GM12878 (cell line): ENCODE data around the gene NKX1-1. TPM values are rescaled to one million over a fixed set of nuclear protein-coding genes. Genes with fewer than 3 reads are reported as not detected.

ENCODE experiments used
- ATAC-seq: fragments of 200-7000 bp; cut with Tn5 transposase; 3 replicates; pipeline ENCODE4 v1.9.1; 2020; ENCODE audit warnings: mild to moderate bottlenecking, moderate library complexity
- BruUV-seq: library from RNA; stranded (reverse); fragments of 400-500 nt; replicated peaks from 2 replicates; lab custom pipeline; 2021; lab: Mats Ljungman, UMichigan
- CTCF ChIA-PET: fragments of 300-600 bp; sonication (Branson Sonifier 250); formaldehyde crosslinking; extraction: SDS; loops from one replicate; lab custom pipeline; 2021; ENCODE audit warnings: inconsistent platforms; lab: Yijun Ruan, JAX
- POLR2A ChIA-PET: fragments of 350-600 bp; formaldehyde crosslinking; extraction: SDS; loops from one replicate; lab custom pipeline; 2021; ENCODE audit warnings: inconsistent platforms; lab: Charles Lee
- RAD21 ChIA-PET: fragments of 300-600 bp; sonication (Branson Sonifier 250); formaldehyde crosslinking; loops from one replicate; lab custom pipeline; 2023; ENCODE audit warnings: antibody characterized with exemption; ENCODE audit not compliant: unreplicated experiment; lab: Charles Lee
- SMC1A ChIA-PET: fragments of 300-600 bp; sonication (Branson Sonifier 250); formaldehyde crosslinking; loops from one replicate; lab custom pipeline; 2023; ENCODE audit not compliant: unreplicated experiment, uncharacterized antibody; lab: Charles Lee
- DNase-seq: peaks from one replicate; pipeline ENCODE4 v3.0.0-alpha.2; 2011; ENCODE audit warnings: low read depth, low spot score
- FAIRE-seq: peaks from 3 replicates; lab custom pipeline; 2011; peaks lifted over from hg19 to GRCh38; lab: Jason Lieb, UNC
- H2AFZ ChIP-seq: 2 replicates; pipeline ENCODE4 v1.6.0; 2011; ENCODE audit warnings: low read depth, low read length, control low read depth; ENCODE audit not compliant: control insufficient read depth
- H3K27ac ChIP-seq: 2 replicates; pipeline ENCODE4 v1.5.1; 2011; ENCODE audit warnings: control low read depth; ENCODE audit not compliant: control insufficient read depth, insufficient read depth
- H3K27me3 ChIP-seq, 2 experiments: replicated peaks in 1 of 2; 2 replicates each; pipeline versions ENCODE4 v1.6.0 to v1.6.1; 2011; ENCODE audit warnings: low read length in 1 of 2; ENCODE audit not compliant: control insufficient read depth in 2 of 2, insufficient read depth in 2 of 2
- H3K36me3 ChIP-seq, 2 experiments: 2 replicates each; pipeline ENCODE4 v1.5.1; 2011; ENCODE audit warnings: low read length in 1 of 2; ENCODE audit not compliant: control insufficient read depth in 2 of 2, insufficient read depth in 2 of 2
- H3K4me1 ChIP-seq: 2 replicates; pipeline ENCODE4 v1.6.1; 2011; ENCODE audit warnings: mild to moderate bottlenecking, low read length, moderate library complexity, mixed read lengths; ENCODE audit not compliant: control insufficient read depth, insufficient read depth
- H3K4me2 ChIP-seq: 2 replicates; pipeline ENCODE4 v1.6.0; 2011; ENCODE audit warnings: control low read depth; ENCODE audit not compliant: control insufficient read depth, insufficient read depth
- H3K4me3 ChIP-seq: fragments of 200-600 bp; sonication (generic); 2 replicates; pipeline ENCODE4 v1.5.1; 2016
- H3K79me2 ChIP-seq: 2 replicates; pipeline ENCODE4 v1.6.0; 2011; ENCODE audit warnings: low read length; ENCODE audit not compliant: control insufficient read depth, insufficient read depth
- H3K9ac ChIP-seq: 2 replicates; pipeline ENCODE4 v1.8.0; 2011; ENCODE audit warnings: low read length, control low read depth, mixed read lengths; ENCODE audit not compliant: control insufficient read depth, insufficient read depth
- H3K9me3 ChIP-seq: replicated peaks from 3 replicates; pipeline ENCODE4 v1.5.1; 2011; ENCODE audit warnings: mild to moderate bottlenecking, low read length; ENCODE audit not compliant: control insufficient read depth, insufficient read depth
- H4K20me1 ChIP-seq: 2 replicates; pipeline ENCODE4 v1.6.0; 2011; ENCODE audit not compliant: control insufficient read depth, insufficient read depth
- CBX5 ChIP-seq: sonication (generic); IDR thresholded peaks from 2 replicates; pipeline ENCODE4 v1.6.1; 2016; ENCODE audit warnings: low read depth, moderate library complexity, mild to moderate bottlenecking, inconsistent platforms
- EZH2 ChIP-seq: IDR thresholded peaks from 2 replicates; pipeline ENCODE4 v1.6.1; 2012; ENCODE audit warnings: low read depth, mild to moderate bottlenecking, control low read depth, inconsistent platforms, low read length, borderline replicate concordance; ENCODE audit not compliant: control insufficient read depth
- IRF4 ChIP-seq: IDR thresholded peaks from 2 replicates; pipeline ENCODE4 v1.6.1; 2011; ENCODE audit warnings: low read depth, low read length
- KDM1A ChIP-seq: fragments of 200-600 bp; sonication (generic); IDR thresholded peaks from 2 replicates; pipeline ENCODE4 v1.6.1; 2016; ENCODE audit warnings: borderline replicate concordance
- NBN ChIP-seq: fragments of 450-650 bp; IDR thresholded peaks from 2 replicates; pipeline ENCODE4 v1.6.1; 2016
- NFXL1 ChIP-seq: fragments of 450-650 bp; IDR thresholded peaks from 2 replicates; pipeline ENCODE4 v1.6.1; 2017; ENCODE audit warnings: antibody characterized with exemption, mild to moderate bottlenecking, borderline replicate concordance
- NFYA ChIP-seq: IDR thresholded peaks from 2 replicates; pipeline ENCODE4 v1.6.1; 2011; ENCODE audit warnings: low read depth, mild to moderate bottlenecking, low read length, improper control_type of control experiment, borderline replicate concordance
- NR2C1 ChIP-seq: fragments of 450-650 bp; IDR thresholded peaks from 2 replicates; pipeline ENCODE4 v1.6.1; 2017; ENCODE audit warnings: antibody characterized with exemption, mild to moderate bottlenecking, moderate library complexity
- PAX5 ChIP-seq: IDR thresholded peaks from 2 replicates; pipeline ENCODE4 v1.6.1; 2011; ENCODE audit warnings: low read depth, low read length, borderline replicate concordance
- SREBF1 ChIP-seq: IDR thresholded peaks from 2 replicates; pipeline ENCODE4 v1.6.1; 2012; ENCODE audit warnings: mild to moderate bottlenecking, low read length
- SREBF2 ChIP-seq: IDR thresholded peaks from 2 replicates; pipeline ENCODE4 v1.6.1; 2012; ENCODE audit warnings: mild to moderate bottlenecking, low read length
- SRF ChIP-seq, 2 experiments: IDR thresholded peaks; 2 replicates each; pipeline ENCODE4 v1.6.1; 2011; ENCODE audit warnings: low read depth in 2 of 2, low read length in 2 of 2, mild to moderate bottlenecking in 1 of 2, moderate library complexity in 1 of 2
- YBX1 ChIP-seq: fragments of 450-650 bp; IDR thresholded peaks from 2 replicates; pipeline ENCODE4 v1.6.1; 2016; ENCODE audit warnings: antibody characterized with exemption
- ZZZ3 ChIP-seq: IDR thresholded peaks from 2 replicates; pipeline ENCODE4 v1.6.1; 2011; ENCODE audit warnings: low read depth; ENCODE audit not compliant: control insufficient read depth, insufficient read length
- WGBS: methylation state at CpG from one replicate; pipeline ENCODE4 v1.1.6; 2016; ENCODE audit warnings: low lambda C conversion rate; ENCODE audit not compliant: insufficient replicate concordance, insufficient coverage; ENCODE audit errors: missing lambda C conversion rate; 5-methylcytosine and 5-hydroxymethylcytosine counted together
- in situ Hi-C: fragments of 300-500 bp; cut with MboI; formaldehyde crosslinking; loops from 9 replicates; pipeline ENCODE4 v1.14.3; 2018; ENCODE audit warnings: mixed read lengths
- intact Hi-C: fragments of 100-400 bp; cut with micrococcal nuclease; formaldehyde crosslinking; loops from one replicate; pipeline ENCODE4 v1.14.2; 2022; ENCODE audit not compliant: unreplicated experiment
- polyA plus RNA-seq, 11 experiments: library from polyadenylated mRNA; depleted of rRNA in 4 of 11; unstranded in 6 of 11; stranded (reverse) in 5 of 11; fragments of >200 nt; fragmentation: Nextera tagmentation in 4 of 11; fragmentation: Illumina TruSeq in 1 of 11; extraction: Ambion mirVana in 4 of 11; extraction: Trizol in 1 of 11; gene quantifications; 1 replicate in 1 of 11; 2 replicates in 10 of 11; pipeline versions ENCODE4 v1.2.1 to v1.2.3, GENCODE V29; 2011 to 2016; ENCODE audit warnings: inconsistent platforms in 2 of 11, missing spikeins in 2 of 11, low read depth in 1 of 11
- total RNA-seq, 4 experiments: library from RNA; depleted of rRNA in 3 of 4; stranded (reverse); fragments of >200 nt in 3 of 4; fragmentation: Illumina TruSeq in 1 of 4; extraction: Trizol in 1 of 4; gene quantifications; 2 replicates each; pipeline versions ENCODE4 v1.2.1 to v1.2.3, GENCODE V29; 2013 to 2021
- TF ChIP-seq, protein P1 (sequence below): fragments of 450-650 bp; IDR thresholded peaks from 2 replicates; pipeline ENCODE4 v1.6.1; 2017; ENCODE audit warnings: mild to moderate bottlenecking, low read depth, inconsistent platforms; ENCODE audit not compliant: poor library complexity, severe bottlenecking
- TF ChIP-seq, protein P2 (sequence below): fragments of 450-650 bp; IDR thresholded peaks from 2 replicates; pipeline ENCODE4 v1.6.1; 2016; ENCODE audit warnings: mild to moderate bottlenecking

Gene NKX1-1
- total and polyA plus RNA-seq, 10 of the 15 experiments (the other 5 are each of a cell fraction or from before 2014, with no cell fraction given) = not detected

- ChIA-PET RAD21 (no interaction called here), POLR2A (interaction anchor here (0.7 kb wide), 1 partner anchor 331 kb away, joined by 4 read pairs; no protein-coding TSS in a partner anchor), SMC1A (no interaction called here), CTCF (no interaction called here)
- ATAC-seq (no peak), FAIRE-seq (no peak), DNase-seq (no peak)
- intact Hi-C loops (loop anchor here (5.0 kb wide), 1 partner anchor 335 kb away; no protein-coding TSS in a partner anchor), in situ Hi-C loops (no loop called here)
- H3K9me3 ChIP-seq = no peaks in the 10 kb centered on the region
- no peak overlapping the region for H3K9ac ChIP-seq
- no peak overlapping the region for H3K27ac ChIP-seq
- H3K4me2 ChIP-seq = no peak overlapping the region
- no peaks in the 10 kb centered on the region for H3K79me2 ChIP-seq
- no TSS peak for BruUV-seq
- H3K4me3 ChIP-seq = no peak overlapping the region
- no peaks in the 10 kb centered on the region for H4K20me1 ChIP-seq
- no peaks in the 10 kb centered on the region for H3K4me1 ChIP-seq
- H3K27me3 ChIP-seq = no peaks in the 10 kb centered on the region
- TF ChIP-seq, protein P1, sequence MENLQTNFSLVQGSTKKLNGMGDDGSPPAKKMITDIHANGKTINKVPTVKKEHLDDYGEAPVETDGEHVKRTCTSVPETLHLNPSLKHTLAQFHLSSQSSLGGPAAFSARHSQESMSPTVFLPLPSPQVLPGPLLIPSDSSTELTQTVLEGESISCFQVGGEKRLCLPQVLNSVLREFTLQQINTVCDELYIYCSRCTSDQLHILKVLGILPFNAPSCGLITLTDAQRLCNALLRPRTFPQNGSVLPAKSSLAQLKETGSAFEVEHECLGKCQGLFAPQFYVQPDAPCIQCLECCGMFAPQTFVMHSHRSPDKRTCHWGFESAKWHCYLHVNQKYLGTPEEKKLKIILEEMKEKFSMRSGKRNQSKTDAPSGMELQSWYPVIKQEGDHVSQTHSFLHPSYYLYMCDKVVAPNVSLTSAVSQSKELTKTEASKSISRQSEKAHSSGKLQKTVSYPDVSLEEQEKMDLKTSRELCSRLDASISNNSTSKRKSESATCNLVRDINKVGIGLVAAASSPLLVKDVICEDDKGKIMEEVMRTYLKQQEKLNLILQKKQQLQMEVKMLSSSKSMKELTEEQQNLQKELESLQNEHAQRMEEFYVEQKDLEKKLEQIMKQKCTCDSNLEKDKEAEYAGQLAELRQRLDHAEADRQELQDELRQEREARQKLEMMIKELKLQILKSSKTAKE = no peak
- no peaks in the 10 kb centered on the region; a peak in 2 of 4 replicates for H3K36me3 ChIP-seq
- WGBS = 92% methylated on average over 10 of the region's 10 CpGs
- no peak overlapping the region for H2AFZ ChIP-seq
Measured at GRCh38 chr4:1362046-1362445, 44.2 kb downstream of the NKX1-1 start.

GRCh38 chr4:1361431-1361830, 44.8 kb downstream of the NKX1-1 start:
- H3K4me3 ChIP-seq = no peak overlapping the region
- ChIA-PET POLR2A (interaction anchor here (0.7 kb wide), 1 partner anchor 331 kb away, joined by 4 read pairs; no protein-coding TSS in a partner anchor), SMC1A (no interaction called here), RAD21 (no interaction called here), CTCF (no interaction called here)
- H3K9me3 ChIP-seq = no peaks in the 10 kb centered on the region
- intact Hi-C loops = loop anchor here (5.0 kb wide), 1 partner anchor 334 kb away; no protein-coding TSS in a partner anchor
- in situ Hi-C loops = no loop called here
- H3K4me2 ChIP-seq = no peak overlapping the region
- H3K27me3 ChIP-seq = no peaks in the 10 kb centered on the region
- WGBS = 85% methylated on average over 18 of the region's 18 CpGs
- no peaks in the 10 kb centered on the region; a peak in 2 of 4 replicates for H3K36me3 ChIP-seq
- no peaks in the 10 kb centered on the region for H4K20me1 ChIP-seq
- DNase-seq = no peak
- BruUV-seq = no TSS peak
- FAIRE-seq = no peak
- no peaks in the 10 kb centered on the region for H3K4me1 ChIP-seq
- ATAC-seq = no peak
- no peak overlapping the region for H3K27ac ChIP-seq
- H3K9ac ChIP-seq = no peak overlapping the region
- no peak overlapping the region for H2AFZ ChIP-seq
- H3K79me2 ChIP-seq = no peaks in the 10 kb centered on the region
- no peak for TF ChIP-seq NR2C1
- TF ChIP-seq YBX1 = no peak
- TF ChIP-seq PAX5 = no peak
- no peak for TF ChIP-seq IRF4
- no peak for TF ChIP-seq KDM1A
- no peak for TF ChIP-seq SRF (IDR thresholded peaks at IDR 0.05; ENCODE audit: low read depth in 2 of 2, low read length in 2 of 2)
- TF ChIP-seq NFXL1 = no peak
- TF ChIP-seq NFYA = no peak
- TF ChIP-seq, protein P2, sequence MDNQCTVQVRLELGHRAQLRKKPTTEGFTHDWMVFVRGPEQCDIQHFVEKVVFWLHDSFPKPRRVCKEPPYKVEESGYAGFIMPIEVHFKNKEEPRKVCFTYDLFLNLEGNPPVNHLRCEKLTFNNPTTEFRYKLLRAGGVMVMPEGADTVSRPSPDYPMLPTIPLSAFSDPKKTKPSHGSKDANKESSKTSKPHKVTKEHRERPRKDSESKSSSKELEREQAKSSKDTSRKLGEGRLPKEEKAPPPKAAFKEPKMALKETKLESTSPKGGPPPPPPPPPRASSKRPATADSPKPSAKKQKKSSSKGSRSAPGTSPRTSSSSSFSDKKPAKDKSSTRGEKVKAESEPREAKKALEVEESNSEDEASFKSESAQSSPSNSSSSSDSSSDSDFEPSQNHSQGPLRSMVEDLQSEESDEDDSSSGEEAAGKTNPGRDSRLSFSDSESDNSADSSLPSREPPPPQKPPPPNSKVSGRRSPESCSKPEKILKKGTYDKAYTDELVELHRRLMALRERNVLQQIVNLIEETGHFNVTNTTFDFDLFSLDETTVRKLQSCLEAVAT = no peak
- TF ChIP-seq SREBF2 = no peak
- no peak for TF ChIP-seq EZH2
- no peak for TF ChIP-seq CBX5
- TF ChIP-seq NBN = no peak
- TF ChIP-seq ZZZ3 = no peak
- TF ChIP-seq SREBF1 = no peak
